Eye (tissue), 1 donor: ENCODE data around the gene MRPL21.

Experiments used
- DNase-seq: peaks from one replicate; pipeline ENCODE4 v3.0.0-alpha.2; 2015

The MRPL21 gene

DNA sequence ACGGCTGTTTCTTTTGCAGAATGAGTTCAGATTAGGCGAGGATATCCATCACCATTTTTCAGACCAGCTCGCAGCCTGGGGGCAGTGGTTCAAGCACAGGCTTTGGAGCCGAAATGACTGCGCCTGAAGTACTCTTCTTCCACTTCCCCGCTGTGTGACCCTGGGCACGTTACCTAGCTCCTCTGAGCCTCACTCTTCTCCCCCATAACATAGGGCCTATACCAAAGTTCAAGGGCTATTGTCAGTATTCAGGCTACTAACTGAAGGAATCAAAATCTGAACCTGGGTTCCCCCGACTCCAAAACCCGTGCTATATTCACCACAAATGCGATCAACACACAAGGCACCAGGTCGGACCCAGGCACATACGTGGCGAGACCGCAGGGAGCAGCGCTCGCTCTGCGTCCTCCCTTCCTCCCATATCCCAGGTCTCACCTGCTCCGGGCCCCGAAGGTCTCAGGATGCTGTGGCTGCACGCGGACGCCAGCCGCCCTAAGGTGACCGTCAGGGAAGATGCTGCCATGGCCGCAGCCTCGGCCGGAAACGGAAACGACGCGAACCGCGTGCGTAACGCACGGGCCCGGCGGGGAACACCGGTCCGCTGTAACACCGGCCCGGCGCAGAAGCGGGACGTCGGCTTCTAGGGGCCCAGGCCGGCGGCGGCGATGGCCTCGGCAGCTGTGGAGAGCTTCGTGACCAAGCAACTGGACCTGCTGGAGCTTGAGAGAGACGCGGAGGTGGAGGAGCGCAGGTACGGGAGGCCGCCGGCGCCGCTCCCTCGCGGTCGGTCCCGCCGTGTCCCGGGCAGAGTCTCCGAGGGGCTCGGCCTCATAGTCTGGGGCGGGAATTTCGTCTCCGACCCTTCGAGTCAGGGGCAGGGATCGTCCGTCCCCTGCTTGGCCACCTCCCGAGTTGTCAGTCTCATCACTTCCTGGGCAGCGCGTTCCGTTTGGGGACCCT, at the start of gene MRPL21, which contains the start of gene IGHMBP2:
Gene MRPL21, minus strand, starts transcription at position 545 of the 960 bp plus-strand sequence. Its CDS starts 22 bp downstream, at position 523.
Gene IGHMBP2, plus strand, starts transcription at position 604 of the 960 bp plus-strand sequence. Its CDS starts 62 bp downstream, at position 666.
- peak; percentile 94 for DNase-seq

DNA sequence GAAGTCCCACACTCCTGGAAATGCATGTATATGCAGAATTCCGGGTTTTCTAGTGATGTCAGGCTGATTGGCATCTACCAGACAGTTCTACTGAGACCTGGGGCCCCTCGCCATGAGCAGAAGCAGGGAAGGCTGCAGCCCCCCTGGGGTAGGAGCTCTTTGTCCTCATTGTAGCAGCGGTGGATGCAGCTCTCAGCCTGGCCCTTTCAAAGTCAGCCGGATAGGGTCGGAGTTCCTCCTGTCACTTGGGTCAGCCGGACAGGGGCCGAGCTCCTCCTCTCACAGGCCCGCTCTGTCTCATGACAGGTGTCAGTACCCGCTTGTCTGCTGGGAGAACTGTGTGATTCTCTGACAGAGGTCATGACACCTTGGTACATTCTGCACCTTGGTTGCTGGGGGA, 47.1 kb upstream of the MRPL21 start:
- DNase-seq = peak; percentile 42

DNA sequence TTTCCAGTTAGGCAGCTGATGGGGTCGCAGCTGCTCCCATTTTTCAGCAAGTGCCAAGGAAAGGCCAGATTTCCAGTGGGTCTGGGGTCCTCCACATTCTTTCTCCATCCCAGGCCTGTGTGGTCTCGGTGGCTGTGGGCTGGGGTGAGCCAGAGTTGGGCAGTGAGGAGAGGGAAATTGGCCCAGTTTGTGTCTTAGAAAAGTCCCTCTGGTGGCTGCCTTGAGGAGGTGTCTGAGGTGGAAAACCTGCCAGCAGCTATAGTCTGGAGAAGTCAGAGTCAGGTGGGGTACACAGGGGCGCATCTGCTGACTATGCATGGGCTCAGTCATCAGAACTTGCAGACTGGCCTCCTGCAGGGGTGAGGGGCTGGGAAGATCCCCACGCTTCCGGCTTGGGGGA, 46.6 kb upstream of the MRPL21 start:
- DNase-seq = peak; percentile 58

DNA sequence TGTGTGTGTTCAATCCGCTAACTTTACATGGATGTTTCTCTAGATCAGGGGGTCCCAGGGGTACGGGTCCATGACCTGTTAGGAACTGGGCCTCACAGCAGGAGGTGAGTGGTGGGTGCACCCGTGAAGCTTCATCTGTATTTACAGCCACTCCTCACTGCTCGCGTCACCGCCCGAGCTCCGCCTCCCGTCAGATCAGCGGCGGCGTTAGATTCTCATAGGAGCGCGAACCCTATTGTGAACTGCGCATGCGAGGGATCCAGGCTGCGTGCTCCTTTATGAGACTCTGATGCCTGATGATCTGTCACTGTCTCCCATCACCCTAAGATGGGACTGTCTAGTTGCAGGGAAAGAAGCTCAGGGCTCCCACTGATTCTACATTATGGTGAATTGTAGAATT, 45.3 kb upstream of the MRPL21 start:
- no peak for DNase-seq

DNA sequence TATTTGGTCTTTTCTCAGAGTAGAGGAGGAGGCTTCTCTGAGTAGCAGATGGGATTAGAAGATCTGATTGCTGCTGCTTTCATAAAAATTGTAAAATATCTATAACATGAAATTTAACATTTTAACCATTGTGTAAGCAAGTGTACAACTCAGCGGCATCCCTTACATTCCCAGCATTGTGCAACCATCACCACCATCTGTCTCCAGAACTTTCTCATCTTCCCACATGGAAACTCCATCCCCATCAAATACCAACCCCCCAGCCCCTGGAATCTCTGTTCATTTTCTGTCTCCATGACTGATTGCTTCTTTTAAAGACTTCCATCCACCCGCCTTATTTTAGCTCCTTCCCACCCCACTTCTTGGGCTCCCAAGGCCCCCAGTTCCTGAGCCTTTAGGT, 44.9 kb upstream of the MRPL21 start:
- DNase-seq = no peak

DNA sequence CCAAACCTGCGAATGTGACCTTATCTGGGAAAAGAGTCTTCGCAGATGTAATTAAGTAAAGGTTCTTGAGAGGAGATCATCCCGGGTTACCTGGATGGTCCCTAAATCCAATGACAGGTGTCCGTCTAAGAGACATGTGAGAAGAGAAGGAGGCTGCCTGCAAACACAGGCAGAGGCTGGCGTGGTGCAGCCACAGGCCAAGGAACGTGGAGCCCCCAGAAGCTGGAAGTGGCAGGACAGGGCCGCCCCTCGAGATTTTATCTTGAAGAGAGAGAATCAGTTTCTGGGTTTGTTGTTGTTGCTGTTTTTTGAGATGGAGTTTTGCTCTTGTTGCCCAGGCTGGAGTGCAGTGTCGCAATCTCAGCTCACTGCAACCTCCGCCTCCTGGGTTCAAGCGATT, 43.5 kb upstream of the MRPL21 start:
- DNase-seq = no peak

DNA sequence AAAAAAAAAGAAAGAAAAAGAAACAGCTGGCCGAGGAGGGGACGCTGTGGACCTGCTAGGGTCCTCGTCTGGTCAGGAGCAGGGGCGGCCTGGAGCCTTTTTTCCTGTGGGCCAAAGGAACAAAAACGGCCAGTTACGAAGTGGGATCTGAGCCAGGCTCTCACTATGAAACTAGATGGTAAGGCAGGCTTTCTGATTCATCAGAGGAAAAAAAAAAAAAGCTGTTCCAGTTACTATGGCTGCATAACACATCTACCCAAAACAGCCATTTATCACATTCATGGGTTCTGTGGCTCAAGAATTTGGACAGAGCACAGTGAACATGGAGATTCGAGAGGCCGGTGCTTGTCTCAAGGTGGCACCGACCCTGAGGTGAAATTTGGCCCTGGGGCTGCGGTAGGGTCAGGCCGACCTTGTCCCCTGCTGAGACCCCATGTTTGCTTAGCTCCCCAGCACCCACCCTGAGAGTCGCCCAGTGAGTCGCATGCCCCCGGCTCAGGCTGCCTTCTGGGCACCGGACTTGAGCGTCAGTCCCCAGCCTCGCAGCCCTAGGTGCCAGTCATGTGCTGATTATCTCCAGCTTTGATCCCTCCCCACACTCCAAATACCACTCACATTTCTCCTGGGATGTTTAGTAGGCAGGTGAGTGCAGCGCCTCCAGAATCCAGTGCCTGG, 42.9 kb upstream of the MRPL21 start:
- peak; percentile 32 for DNase-seq

DNA sequence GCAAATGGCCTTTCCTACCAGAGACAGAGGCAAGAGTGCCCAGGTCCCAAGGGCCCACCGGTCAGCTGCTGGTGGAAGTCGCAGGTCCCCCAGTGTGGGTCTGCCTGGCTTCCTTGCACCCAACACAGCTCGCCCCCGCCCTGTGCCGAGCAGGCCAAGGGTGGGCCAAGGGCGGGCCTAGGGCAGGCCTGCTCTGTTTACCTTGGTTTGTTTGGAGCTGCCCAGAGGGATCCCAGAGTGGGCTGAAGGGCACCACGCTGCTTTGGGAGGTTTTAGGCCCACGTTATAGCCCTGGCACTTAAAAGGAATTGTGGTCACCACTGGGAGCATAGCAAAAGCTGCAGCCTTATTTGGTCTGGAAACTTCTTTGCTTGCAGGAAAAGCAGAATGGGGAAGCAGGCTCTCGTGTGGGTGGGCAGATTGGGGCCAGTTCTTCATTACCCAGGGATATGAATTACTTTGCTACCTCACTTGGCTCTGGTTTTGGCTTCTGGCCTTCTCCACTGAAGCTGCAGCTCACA, 39.2 kb upstream of the MRPL21 start:
- no peak for DNase-seq

DNA sequence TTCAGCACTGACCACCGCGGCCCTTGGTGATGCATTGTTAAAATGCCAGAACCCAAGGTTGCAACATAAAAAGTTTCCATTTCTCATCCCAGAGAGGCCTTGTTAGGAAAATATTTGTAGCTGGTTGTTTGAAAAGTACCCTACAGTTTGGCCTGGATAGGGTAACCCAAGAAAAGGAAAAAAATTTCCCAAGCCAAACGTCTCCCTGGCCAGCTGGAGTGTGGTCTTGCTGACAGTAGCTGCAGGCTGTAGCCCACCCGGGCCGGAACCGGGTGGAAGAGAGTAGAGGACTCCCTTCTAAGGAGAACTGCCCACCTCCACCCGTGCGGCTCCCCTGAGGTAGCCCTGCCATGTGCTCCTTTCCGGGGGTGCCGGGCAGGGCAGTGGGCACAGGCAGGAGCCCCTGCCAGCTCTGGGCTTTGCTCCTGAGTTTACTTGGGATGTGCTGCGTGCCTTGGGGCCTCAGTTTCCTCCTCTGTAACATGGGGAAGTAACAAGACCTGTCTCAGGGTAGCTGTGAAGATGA, 38.5 kb upstream of the MRPL21 start:
- no peak for DNase-seq

DNA sequence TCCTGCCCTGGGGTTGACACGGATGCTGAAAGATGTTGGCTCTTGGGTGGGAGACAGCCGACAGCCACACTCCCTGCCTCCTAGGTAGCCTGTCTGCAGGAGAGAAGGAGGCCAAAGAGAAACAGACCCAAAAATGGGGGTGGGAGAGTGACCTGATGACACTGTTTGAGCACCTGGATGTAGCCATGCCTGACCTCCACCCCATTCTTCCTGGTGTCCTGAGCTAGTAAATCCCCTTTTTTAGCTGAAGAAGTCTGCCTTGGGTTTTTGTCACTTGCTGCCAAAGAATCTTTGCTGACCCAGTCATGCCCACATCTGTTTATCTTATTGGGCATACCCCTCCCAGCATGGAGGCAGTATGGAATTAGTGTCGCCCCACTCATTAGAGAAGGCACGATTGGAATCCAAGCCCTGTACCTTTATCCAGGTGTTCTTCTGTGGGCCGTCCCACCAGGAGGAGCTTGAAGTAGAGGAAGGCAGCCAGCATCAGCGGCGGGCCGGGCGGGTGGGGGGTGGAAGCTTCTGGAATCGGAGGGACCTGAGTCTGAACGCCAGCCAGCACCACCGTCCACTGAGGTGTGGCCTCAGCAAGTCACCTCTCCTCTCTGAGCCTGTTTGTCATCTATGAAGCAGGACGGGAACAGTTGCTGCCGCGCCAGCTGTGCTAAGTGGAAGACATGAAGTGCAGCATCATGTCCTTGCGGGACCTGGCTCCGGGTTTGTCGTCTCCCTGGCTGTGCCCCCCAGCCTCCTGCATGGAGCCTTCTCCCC, 37.9 kb upstream of the MRPL21 start:
- DNase-seq = no peak

DNA sequence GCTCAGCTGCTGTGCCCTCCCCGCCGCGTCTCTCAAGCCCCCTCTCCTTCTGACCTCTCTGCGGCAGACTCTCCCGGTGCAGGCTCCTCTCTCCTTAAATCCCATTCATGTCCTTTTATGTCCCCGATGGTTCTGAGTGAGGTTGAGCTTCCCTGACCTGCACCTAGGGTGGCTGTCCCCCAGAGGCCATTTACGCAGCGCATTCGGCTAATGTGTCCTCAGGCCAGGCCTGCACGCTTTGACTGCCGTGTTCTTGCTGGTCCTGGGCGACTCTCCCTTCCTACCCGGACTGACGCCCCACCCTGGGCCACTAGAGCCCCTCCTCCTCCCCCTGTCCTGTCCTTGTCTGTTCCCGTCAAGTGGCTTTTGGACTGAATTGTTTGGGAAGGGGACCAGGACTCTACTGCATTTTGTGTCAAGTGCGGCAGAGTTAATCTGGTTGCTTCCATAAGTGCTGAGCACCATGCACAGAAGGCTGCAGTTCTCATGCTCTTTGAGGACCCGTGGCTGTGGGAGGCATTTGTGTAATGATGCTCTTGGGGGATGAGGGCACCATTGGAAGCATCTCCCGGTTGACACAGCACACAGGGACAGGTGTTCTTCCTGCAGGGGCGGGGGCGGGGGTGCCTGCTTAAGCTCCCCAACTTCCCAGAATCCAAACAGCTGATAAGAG, 37.2 kb upstream of the MRPL21 start:
- DNase-seq = no peak

DNA sequence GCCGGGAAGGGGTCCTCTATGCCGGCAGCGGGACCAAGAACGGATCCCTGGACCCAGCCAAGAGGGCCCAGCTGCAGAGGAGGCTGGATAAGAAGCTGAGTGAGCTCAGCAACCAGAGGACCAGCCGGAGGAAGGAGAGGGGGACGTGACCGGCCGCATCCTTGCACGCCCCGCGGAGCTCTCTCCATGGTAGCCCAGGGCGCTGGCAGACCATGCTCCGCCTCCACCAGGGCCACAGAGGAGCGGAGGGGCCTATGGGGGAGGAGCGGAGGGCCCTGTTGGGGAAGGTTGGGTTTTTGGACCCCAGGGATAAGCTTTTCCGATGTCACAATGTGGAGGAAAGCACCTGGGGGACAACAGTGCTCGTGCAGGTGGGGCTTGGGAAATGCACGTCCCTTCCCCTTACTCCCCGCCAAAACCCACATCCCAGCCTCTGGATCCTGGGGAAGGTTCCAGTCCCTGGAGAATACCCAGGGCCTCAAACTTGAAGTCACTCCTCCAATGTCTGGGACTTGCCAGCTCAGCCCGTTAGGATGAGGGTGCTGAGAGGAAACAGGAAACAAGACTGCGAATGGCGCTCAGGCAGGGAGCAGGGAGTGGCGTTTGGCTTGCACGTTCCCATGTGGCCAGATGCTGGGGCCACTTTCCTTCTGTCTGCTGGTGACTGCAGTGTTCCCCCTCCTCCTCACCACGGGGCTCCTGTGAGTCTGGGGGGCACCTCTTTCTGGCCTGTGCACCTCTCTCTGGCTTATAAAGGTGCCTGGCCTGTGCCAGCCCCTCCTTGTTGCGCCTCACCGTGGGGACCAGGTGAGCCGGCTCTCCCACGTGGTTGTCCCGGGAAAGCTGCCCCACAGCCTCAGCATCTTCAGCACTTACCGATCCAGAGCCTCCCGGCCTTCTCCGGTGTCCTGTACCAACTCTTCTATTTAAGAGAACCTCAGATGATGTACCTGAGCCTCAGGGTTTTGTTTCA, 36.2 kb upstream of the MRPL21 start:
- no peak for DNase-seq

DNA sequence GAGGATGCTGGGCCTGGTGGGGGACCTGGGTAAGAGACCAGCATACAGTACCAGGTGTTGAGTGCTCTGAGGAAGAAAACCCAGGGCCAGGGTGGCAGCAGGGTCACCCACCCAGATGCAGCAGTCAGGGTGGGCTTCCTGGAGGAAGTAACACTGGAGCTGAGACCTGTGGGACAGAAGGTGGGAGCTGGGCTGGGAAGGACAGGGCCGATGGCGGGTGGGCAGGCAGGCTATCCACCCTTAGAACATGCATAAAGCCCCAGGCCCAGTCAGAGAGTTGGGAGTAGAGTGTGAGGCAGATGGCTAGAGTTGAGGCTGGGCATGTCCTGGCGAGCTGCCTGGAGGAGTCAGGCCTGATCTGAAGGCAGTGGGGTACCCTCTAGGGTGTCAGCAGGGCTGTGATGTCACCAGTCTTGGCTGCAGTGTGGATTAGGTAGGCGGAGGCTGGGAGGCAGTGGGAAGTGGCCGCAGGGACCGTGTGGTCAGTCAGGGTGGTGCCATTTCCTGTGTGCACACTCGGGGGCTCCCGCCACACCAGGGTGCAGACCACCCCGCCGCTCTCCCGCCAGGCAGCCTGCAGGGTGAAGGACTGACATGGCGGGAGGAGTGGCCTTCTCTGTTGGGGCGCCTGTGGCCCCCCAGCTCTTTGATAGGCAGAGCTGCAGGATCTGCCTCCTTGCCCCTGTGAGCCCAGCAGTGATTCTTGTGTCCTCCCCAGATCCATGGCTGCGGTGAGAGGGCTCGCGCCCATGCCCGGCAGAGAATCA, 35.4 kb upstream of the MRPL21 start:
- no peak for DNase-seq

DNA sequence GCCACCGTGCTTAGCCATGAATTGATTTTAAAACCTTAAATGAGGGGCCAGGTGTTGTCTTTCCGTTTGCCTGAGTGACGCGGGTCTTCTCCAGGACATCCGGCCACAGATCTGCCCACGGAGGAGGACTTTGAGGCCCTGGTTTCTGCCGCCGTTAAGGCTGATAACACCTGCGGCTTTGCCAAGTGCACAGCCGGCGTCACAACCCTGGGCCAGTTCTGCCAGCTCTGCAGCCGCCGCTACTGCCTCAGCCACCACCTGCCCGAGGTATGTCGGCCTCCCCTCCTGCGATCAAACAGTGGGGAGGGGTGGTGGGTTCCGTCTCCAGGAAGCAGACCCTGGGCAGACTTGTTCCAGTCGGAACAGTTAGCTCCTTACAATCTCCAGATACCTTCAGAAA, 34.5 kb upstream of the MRPL21 start:
- DNase-seq = no peak

DNA sequence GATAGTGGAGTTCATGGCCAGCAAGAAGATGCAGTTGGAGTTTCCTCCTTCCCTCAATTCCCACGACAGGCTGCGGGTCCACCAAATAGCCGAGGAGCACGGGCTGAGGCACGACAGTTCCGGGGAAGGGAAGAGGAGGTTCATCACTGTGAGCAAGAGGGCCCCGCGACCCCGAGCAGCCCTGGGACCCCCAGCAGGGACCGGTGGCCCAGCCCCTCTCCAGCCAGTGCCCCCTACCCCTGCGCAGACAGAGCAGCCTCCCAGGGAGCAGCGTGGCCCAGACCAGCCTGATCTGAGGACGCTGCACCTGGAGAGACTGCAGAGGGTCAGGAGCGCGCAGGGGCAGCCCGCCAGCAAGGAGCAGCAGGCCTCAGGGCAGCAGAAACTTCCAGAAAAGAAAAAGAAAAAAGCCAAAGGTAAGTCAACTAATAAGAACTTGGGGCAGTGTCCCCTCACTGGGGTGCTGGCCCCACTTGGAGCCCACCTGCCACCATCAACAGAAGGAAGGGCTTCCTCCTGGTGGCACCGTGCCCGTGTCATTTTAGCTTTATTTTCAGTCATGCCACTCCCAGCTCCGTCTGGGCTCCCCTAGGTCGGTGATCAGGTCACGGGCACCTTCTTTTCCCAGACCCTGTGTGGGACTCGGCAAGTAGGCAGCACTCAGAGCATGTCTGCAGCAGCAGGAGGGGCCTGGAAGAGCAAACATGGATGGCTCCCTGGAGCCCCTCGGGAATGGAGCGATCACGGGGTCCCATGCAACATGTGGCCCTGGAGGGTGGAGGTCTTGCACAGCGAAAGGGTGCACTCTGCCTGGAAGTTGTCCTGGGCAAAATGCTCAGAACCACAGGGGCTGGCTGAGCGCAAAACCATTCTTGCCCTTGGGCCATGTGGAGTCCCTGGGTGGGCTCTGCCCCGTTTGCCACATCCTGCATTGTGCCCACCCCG, 33.3 kb upstream of the MRPL21 start:
- no peak for DNase-seq

DNA sequence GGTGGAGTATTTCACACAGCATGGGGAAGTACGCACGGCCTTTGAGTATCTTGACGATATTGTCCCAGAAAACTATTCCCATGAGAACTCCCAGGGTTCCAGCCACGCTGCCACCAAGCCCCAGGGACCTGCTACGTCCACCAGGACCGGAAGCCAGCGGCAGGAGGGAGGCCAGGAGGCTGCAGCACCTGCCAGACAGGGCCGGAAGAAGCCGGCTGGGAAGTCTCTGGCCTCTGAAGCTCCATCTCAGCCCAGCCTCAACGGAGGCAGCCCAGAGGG, 32.7 kb upstream of the MRPL21 start:
- DNase-seq = no peak

DNA sequence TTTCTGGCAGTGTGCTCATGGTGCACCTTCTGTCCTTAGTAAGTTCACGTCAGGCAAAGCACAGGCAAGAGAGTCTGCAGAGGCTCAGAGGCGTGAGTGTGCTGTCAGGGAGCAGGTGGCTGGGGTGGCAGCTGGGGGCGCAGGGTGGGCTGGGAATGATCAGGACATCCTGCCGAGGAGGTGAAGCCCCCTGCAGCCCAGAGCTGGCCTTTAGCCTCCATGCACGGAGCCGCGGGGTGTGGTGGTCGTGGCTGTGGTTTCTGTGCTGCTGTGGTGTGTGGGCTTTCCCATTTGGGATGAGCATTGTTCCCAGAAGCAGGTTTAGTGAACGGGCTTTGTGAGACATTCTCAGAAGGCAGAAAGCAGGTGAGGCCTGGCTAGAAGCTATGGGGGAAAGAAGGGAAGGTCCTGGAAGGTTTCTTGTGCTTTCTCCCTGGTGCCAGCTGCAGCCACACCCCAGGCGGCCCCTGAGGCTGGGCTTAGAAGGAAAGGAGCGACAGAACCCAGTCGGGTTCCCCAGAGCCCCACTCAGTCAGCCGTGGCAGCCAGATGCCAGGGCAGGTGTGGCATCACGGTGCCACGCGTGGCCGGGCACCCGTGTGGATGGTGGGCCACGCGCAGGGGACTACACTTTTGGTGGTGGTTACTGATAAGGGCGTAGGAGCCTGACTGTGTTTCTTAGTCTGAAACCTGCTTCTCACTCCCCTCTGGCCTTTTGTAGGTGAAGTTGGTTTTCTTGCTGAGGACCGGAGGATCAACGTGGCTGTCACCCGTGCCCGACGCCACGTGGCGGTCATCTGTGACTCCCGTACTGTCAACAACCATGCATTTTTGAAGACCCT, 32.1 kb upstream of the MRPL21 start:
- DNase-seq = no peak

DNA sequence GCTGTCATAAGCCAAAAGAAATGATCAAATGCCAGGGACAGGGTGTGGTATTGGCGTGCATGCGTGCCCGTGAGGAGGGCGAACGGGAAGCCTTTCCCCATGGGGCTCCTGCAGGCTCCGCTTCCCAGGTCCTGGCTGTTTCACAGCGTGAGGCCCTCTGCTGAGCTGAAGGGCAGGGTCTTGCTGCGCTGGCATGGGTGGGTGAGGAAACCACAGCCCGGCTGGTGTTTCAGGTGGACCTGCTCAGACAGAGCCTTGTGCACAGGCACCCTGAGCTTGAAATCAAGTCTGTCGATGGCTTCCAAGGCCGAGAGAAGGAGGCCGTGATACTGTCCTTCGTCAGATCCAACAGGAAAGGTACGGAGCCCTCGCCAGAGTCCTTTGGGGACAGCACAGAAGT, 31.4 kb upstream of the MRPL21 start:
- no peak for DNase-seq
